Lower leg skin (tissue), 3 donors: ENCODE results near the gene NAA10.

Experiments
- POLR2A ChIP-seq, 2 donors: fragments of 450-650 bp; IDR thresholded peaks; one replicate each; pipeline ENCODE4 v1.6.1; 2016 to 2017; ENCODE audit warnings: antibody characterized with exemption in 2 of 2, mild to moderate bottlenecking in 1 of 2, moderate library complexity in 1 of 2
- TF ChIP-seq, protein P1 (sequence below), 3 donors: fragments of 450-650 bp; IDR thresholded peaks; one replicate each; pipeline ENCODE4 v1.5.1; 2016; ENCODE audit warnings: antibody characterized with exemption in 3 of 3, mild to moderate bottlenecking in 3 of 3, moderate library complexity in 2 of 3

DNA sequence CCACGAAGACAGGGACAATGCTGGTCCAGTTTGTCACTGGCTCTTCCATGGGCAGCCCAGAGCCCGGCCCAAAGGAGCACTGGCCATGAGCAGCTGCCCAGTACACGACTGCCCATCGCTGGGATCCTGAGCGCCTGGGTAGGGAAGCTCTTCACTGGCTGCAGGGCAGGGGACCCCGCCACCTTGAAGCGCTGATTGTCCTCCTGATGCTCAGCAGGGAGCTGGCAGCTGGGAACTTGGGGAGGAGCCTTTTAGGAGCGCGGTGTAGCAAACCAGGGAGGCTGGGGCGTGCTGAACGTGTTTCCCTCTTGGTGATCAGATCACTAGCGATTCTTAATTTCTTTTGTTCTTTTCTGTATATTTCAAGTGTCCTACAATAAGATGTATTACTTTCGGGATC is 50.7 kb downstream of the NAA10 start:
- TF ChIP-seq, protein P1, sequence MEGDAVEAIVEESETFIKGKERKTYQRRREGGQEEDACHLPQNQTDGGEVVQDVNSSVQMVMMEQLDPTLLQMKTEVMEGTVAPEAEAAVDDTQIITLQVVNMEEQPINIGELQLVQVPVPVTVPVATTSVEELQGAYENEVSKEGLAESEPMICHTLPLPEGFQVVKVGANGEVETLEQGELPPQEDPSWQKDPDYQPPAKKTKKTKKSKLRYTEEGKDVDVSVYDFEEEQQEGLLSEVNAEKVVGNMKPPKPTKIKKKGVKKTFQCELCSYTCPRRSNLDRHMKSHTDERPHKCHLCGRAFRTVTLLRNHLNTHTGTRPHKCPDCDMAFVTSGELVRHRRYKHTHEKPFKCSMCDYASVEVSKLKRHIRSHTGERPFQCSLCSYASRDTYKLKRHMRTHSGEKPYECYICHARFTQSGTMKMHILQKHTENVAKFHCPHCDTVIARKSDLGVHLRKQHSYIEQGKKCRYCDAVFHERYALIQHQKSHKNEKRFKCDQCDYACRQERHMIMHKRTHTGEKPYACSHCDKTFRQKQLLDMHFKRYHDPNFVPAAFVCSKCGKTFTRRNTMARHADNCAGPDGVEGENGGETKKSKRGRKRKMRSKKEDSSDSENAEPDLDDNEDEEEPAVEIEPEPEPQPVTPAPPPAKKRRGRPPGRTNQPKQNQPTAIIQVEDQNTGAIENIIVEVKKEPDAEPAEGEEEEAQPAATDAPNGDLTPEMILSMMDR (IDR thresholded peaks at IDR 0.05): no peak
- TF ChIP-seq POLR2A (IDR thresholded peaks at IDR 0.05): no peak
